Left cardiac atrium (tissue), 4 donors: ENCODE measurements around the gene CTRB2. TPM values are rescaled to one million over a fixed set of nuclear protein-coding genes. Genes with fewer than 3 reads are reported as not detected.
A peak's percentile ranks its signal among the peaks of the same experiment; 100 is the strongest.

Experiments
- ATAC-seq, 2 donors: fragments of 200-7000 bp; cut with Tn5 transposase; one replicate each; pipeline ENCODE4 v1.9.1; 2020; ENCODE audit warnings: mild to moderate bottlenecking in 2 of 2, moderate library complexity in 2 of 2
- DNase-seq: peaks from one replicate; pipeline ENCODE4 v3.0.0-alpha.2; 2020
- intact Hi-C, 2 donors: fragments of 100-400 bp; cut with DNase I; formaldehyde crosslinking; loops; one replicate each; pipeline versions ENCODE4 v1.14.1 to v1.15.1; 2022 to 2023
- long read RNA-seq: library from polyadenylated mRNA; unstranded; transcript quantifications from one replicate; pipeline ENCODE4 v2.0.0, GENCODE V29; 2021
- total RNA-seq, 2 donors: library from RNA; stranded (reverse); fragmentation: NEBNext Ultra II Directional; extraction: Animal tissue kit (Norgen Biotek cat#: 25700); gene quantifications; one replicate each; pipeline ENCODE4 v1.2.1, GENCODE V29; 2021
- donor health status: DM: no; HTN: yes; CAD: no.
- donor health status: DM: no; HTN: yes; CAD: no; lungs with severe emphysema.
- donor health status: DM: yes; HTN: yes; CAD: no.
- donor health status: Dilated cardiomyopathy.

Gene CTRB2
- total RNA-seq, result not detected
- long read RNA-seq, partial matches to known transcripts, result 0 of 1 reads
- long read RNA-seq, other reads (novel, unspliced or antisense), result 0 of 1 reads

DNA sequence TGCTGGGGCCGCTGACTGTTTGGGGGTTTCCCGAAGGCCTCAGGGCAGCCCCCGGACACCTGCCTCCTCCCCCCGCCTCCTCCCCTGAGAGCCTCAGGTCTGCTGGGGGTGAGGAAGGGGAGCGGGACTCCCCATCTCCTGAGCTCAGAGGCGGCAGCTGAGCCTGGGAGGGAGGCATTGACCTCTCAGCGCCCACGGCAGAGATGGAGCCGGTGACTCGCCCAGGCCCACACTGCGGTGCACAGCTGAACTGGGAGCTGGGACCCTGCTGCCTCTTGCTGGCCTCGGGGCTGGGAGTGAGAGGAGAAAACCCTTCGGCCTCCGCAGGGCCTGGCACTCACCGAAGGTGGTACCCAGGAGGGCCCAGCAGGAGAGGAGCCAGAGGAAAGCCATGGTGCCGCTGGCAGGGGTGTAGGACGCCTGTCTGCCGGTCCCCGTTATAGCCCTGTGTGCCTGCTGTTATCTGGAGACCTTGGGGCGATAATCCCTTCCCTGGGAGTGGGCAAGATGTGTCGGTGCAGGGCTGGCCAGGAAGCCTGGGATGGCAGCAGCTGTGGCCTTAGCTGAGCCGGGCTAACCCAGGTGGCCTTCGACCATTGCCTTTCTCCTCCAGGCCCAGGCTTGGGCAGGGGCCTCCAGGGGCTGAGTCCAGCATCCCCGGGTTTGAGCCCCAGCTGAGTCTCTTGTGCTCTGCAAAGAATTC is at the start of gene CTRB2:
TSS of gene CTRB2 (minus strand) at position 413 of the 703 bp plus-strand sequence. CDS start at position 393, 20 bp downstream.
- ATAC-seq (peak; percentile 50), DNase-seq (peak; percentile 18)
- intact Hi-C loops, result loop anchor here in 1 of 2 donors (2.0 to 10.0 kb wide), 2 partner anchors 18 to 198 kb away; no protein-coding TSS in a partner anchor

DNA sequence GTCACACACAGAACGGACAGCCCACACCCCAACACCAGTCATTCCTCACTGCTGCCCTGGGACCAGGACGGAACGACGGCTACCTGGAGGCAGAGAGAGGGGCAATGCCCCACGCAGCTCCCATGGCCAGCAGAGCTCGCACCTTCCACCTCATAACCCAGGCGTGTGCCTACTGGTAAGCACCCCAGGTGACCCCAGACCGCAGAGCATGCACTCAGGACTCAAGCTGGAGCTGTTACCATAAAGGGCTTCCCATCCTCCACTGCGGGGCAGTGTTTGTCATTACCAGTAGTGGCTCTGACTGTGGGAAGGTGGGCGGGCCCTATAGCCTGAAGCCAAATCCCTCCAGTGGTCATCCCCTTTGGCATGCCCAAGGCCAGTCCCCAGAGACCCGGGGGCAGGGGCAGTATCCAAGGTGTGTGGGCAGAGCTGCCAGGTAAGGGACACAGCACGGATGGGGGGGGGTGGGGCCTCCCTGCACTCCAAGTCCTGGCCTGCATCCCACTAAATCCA is 49.2 kb upstream of the CTRB2 start:
- intact Hi-C loops, result loop anchor here in 1 of 2 donors (10.0 kb wide), 1 partner anchor 49 kb away; no protein-coding TSS in a partner anchor
- DNase-seq, result peak; percentile 59
- ATAC-seq, result peak in 1 of 2 donors; percentile 11

DNA sequence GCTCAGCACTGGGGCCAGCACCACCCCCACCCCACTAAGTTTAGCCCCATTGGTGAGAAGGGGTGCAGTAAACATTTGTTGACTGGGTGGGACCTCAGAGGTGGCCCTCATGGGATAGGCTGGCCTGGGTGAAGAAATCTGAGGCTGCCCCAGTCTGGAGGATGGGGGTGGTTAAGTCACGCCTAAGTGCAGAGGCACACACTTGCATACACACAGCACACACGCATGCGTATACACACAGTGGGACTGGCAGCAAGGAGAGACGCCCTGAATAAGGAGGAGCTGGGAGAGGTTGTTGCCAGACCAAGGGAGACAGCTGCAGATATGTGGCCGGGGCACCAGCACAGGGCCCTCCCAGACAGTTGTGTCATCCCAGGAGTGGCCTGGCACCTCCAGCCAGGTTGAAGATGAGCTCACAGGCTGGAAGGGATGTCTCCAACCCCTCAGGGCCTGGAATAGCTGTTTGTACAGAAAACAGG is 47.4 kb upstream of the CTRB2 start:
- intact Hi-C loops, result loop anchor here (5.0 to 10.0 kb wide), 2 partner anchors 50 to 53 kb away; no protein-coding TSS in a partner anchor
- DNase-seq (peak; percentile 52), ATAC-seq (peak in 1 of 2 donors; percentile 24)

DNA sequence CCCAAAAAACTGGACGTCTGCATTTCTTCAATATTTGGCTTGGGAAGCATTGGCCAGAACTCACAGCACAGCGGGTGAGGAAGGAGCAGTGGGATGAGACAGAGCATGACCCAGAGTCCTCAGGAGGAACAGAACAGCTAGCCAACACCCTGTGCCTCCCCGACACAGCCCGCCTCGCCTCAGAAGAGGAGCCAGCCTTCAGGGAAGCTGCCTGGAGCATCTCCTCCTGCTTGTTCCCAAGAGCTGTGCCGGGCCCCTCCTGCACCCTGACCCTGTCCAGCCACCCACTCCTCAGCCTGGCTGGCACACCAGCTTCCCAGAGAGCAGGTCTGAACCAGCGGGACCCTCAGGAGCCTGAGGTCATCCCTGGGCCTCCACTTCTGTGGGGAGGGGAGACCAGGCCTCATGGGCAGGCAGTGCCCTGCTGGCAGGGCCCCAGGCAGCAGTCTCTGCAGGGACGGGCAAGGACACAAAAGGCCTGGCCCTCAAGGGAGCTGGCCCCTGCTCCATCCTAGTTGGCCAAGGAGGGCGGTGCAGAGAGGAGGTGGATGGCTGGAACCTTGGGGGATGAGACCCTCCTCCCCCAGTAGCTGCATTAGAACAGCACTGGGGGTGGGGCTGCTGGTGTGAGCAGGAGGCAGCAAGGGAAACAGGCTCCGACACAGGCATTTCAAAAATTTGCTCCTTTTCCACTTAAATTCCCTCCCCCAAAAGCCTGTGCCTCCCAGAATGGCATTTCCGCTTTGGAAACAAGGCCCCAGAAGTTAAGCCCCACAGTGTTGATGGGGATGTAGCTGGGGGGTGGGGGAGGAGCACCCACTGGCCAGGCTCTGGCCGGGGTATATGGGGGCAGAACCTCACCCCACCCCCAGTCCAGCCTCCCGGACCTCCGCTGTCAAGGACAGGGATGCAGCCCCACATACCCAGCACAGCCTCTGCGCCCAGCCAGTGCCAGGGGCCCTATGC is 46.3 kb upstream of the CTRB2 start:
- DNase-seq, result peak; percentile 39
- intact Hi-C loops, result loop anchor here (5.0 to 10.0 kb wide), 2 partner anchors 52 to 54 kb away; no protein-coding TSS in a partner anchor

DNA sequence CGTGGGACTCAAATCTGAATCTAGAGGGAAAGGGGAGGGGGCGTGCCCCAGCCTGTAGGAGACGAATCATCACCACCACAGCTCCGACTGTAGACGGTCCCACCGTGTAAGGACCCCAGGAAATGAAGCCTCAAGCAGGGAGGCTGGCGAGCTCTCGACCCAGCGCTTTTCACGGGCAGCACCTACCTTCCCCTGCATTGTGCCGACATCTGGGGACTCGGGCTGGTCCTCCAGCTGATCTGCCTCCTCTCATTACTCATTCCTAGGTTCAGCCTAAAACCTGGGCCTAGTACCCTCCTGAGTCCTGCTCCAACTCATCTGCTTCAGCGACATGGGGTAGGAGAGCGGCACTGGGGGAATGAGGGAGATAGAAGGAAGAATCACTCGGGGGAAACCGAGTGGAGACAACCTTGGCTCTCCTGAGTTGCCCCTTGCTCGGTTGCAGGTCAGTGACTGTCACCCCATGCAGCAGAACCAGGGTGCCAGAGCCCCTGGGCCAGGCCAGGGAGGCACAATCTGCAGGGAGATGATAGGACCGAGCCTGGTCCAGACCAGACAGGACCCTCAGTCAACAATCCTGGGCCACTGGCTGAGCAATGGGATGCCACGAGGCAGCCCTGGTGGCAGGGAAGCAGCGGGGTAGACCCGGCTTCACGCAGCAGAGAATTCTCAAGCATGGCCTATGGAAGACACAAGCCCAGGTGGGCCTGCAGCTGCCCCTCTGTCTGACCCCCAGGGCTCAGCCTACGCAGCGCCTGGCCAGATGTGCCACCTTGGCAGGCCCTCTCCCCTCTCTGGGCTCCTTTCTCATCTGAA is 45.3 kb upstream of the CTRB2 start:
- peak; percentile 18 for DNase-seq
- no peak for ATAC-seq
- intact Hi-C loops, result loop anchor here (5.0 to 10.0 kb wide), 2 partner anchors 53 to 55 kb away; no protein-coding TSS in a partner anchor

More for the DNA sequence above, 46.3 kb upstream of the CTRB2 start:
- peak in 1 of 2 donors; percentile 3 for ATAC-seq

DNA sequence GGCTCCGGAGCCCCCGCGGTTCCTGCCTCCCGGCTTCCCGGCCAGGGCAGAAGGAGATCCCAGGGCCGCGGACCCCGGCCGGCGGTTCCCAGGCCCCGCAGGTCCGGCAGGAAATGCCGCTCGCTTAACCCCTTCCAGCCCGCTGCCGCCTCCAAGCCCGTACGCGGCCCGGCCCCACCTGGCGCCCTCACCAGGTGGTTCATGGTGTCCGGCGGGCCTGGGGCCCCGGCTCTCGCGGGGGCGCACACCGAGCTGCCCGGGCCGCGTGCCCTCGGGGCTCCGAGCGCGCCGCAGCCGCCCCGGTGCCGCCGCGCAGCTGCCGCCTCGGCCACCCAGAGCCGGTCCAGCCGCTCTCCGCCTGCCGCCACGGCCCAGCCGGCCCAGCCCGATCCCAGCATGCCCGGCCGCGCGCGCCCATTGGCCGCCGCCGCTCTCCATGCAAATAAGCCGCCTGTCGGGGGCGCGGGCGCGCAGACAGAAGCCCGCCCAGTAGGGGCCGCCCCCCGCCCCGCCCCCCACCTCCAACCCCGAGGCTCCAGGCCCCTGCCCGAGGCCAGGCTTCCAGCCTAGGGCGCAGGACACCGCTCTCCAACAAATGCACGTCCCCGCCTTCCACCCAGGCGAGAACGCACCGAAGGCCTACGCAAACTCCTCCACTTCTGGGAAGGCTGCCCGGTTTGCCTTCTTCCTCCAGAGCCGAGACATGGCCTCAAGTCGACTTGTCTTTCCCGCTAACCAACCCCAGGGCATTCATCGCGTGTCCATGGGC is 44.5 kb upstream of the CTRB2 start, which contains the start of gene BCAR1:
TSS of gene BCAR1 (minus strand) at position 345 of the 769 bp plus-strand sequence. CDS start at position 203, 142 bp downstream.
- peak; percentile 93 for DNase-seq
- intact Hi-C loops, result loop anchor here (5.0 to 10.0 kb wide), 2 partner anchors 53 to 56 kb away; no protein-coding TSS in a partner anchor
- peak; percentile 76 to 85 for ATAC-seq

DNA sequence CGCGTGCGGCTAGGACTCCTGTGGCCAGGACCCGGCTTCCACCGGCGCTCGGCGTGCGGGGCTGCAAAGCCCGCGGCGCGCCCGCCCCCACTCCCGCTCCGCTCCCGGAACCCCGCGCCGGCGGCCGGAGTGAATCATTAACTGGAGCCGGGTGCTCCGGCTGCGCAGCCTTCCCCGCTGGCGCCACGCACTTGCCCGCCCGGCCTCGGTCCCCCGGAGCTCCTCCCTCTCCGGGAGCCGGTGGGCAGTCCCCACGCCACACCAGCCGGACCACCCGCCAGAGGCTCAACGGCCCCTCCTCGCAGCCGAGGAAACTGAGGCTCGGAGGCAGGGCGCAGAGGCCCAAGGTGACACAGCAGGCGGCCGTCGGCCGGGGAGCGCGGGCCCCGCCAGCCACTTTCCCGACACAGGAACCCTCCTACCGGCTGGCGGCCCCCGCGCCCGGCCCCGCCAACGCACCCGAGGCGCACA is 43.9 kb upstream of the CTRB2 start:
- ATAC-seq, result peak; percentile 10 to 11
- DNase-seq, result peak; percentile 54
- intact Hi-C loops, result loop anchor here (5.0 to 10.0 kb wide), 2 partner anchors 54 to 56 kb away; no protein-coding TSS in a partner anchor

DNA sequence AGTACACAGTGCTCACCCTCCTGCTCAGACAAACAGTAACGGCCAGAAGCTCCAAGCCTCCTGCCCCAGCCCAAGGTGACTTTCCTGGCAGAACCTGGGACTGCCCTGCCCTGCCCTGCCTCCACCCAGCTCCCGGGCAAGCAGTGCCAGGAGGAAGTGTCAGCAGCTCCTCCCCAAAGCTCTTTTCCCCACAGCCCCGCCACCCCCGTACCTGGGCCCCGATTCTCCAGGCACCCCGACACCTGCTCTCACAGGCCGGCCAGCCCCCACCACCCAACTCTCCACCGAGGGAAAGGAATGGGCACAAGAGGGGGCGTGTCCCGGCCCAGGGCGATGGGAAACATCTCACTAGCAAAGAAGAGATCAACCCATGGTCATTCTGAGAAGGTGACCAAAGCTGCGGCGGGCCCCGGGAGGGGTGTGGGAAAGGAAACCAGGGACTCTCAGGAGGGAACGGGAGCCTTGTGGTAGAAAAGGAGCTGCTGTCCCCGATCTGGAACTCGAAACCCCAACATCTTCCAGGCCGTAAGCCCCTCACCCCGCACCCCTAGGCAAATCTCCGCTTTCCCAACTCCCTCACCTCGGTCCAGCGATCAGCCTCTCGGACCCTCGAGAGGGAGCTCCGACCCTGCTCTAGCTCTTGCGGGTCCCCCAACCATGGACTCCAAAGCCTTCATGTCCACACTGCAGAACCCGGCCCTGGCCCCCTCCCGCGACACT is 43.3 kb upstream of the CTRB2 start:
- intact Hi-C loops, result loop anchor here (5.0 to 10.0 kb wide), 2 partner anchors 55 to 57 kb away; no protein-coding TSS in a partner anchor
- ATAC-seq, result peak in 1 of 2 donors; percentile 6
- peak; percentile 46 for DNase-seq

DNA sequence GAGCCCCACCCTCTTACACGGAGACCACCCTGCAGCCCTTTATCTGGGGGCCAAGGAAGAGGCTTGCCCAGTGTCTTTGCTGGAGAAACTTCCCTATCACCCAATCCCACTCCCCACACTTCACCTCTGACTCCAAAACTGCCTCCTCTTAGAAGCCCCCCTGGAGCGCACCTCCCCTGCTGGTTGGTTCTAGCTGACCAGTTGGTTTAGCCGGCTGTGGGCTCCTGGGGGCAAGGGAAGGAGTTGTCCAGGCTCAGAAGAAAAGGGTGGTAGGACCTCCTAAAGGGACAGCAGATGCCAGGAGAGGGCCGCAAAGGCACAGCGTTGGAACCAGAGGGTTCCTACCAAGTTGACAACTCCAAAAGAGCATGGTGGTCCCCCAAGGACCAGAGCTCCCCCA is 42.5 kb upstream of the CTRB2 start:
- ATAC-seq, result no peak
- DNase-seq, result no peak
- intact Hi-C loops, result no loop called here

DNA sequence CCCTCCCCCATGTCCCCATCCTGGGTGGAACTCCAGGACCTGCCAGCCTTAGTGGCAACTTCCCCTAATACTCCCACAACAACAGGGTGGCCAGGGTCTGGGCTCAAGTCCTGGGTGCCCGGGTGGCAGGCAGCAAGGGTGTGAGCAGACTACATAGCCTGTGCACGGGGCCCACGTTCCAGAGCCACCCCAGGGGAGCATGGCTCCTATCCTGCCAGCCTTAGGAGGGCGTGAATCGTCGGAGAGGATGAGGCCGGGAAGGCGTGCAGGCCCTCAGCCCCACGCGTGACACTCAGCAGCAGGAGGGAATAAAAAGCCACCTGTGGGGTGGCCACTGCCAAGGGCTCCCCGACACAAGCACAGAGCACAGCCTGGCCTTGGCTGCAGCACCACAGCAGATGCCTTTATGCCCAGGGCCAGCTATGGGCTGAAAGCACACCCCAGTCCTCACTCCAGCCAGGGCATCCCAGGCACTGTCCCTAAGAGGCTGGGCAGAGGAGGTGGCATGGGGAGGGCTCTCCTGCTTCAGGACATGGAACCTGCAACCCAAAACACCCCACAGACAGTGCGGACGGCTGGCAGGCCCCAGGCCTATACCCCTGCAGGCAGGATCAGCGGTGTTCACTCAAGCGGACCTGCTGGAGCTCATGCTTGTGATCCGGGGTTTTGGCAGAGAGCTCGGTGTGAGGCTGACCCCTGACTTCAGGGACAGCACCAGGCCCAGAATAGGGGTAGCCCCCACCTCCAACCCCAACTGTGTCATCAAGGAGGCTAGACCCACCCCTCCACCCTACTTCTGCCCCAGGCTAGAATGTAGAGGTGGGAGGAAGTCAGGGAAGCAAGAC is 41.8 kb upstream of the CTRB2 start:
- ATAC-seq (no peak), DNase-seq (peak; percentile 23)
- intact Hi-C loops, result no loop called here

DNA sequence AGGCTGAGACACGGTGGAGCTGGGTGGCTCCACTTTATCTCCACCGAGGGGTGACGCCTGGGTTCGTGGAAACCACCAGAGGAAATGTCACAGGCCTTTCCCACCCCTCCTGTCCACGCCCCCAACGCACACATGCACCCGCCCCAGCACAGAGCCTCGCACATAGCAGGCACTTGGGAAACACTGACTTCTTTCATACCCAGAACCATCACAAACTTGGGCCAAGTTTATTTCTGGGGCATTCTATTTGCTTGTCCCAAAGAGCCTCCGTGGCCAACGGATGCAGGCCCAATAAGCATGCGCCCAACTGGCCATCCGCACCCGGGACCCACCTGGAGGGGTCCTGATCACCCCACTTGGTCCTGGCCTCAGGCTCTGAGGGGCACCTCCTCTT is 41.2 kb upstream of the CTRB2 start:
- peak; percentile 66 for DNase-seq
- ATAC-seq, result no peak
- intact Hi-C loops, result no loop called here

DNA sequence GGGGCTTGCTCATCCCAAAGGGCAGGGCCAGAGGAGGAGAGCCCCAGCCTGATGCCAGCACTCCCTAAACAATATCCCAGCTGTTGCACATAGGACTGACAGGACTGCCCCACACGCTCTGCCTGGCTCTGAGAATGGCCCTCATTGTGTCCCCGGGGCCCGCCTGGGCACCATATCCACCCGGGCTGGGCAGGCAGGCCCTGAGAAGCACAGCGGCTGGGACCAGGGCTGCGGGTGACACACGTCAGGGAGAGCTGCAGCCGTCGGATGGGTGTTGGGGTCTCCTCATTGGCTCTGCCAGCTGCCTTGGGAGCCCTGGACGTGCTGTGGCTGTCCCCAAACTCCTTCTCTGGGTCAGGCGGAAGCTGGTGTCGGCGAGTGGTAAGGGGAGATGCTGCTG is 40.3 kb upstream of the CTRB2 start:
- DNase-seq (peak; percentile 25), ATAC-seq (no peak)
- intact Hi-C loops, result no loop called here

DNA sequence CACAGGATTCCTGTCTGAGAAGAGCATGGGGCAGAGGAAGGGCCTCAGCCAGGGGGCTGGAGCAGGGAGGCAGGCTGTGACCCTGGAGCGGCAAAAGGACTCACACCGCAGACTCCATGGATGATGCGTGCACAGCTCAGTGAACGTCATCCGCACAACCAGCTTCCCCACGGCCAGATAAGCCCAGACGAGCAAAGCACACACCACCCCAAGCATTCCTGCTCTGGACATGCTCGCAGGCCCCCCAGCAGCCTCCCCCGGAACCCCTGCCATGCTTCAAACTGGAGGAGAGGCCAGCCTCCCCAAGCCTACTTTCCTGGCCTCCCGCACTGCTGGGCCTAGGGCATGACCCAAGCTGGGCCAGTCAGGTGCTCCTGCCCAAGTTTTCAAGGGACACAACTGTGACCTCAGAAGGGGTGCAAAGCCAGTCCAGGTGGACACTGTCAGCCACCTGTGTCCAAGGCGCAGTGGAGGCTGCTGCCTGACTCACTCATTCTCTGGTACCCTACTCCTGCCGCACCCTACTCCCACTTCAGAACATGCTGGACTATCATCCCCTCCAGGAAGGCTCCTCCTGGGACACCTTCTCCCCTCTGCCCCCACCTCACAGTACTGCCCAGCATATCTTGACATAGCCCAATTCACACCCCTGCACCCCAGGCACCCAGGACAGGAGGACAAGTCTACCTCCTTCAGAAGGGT is 39.7 kb upstream of the CTRB2 start:
- intact Hi-C loops, result no loop called here
- DNase-seq (peak; percentile 23), ATAC-seq (no peak)

DNA sequence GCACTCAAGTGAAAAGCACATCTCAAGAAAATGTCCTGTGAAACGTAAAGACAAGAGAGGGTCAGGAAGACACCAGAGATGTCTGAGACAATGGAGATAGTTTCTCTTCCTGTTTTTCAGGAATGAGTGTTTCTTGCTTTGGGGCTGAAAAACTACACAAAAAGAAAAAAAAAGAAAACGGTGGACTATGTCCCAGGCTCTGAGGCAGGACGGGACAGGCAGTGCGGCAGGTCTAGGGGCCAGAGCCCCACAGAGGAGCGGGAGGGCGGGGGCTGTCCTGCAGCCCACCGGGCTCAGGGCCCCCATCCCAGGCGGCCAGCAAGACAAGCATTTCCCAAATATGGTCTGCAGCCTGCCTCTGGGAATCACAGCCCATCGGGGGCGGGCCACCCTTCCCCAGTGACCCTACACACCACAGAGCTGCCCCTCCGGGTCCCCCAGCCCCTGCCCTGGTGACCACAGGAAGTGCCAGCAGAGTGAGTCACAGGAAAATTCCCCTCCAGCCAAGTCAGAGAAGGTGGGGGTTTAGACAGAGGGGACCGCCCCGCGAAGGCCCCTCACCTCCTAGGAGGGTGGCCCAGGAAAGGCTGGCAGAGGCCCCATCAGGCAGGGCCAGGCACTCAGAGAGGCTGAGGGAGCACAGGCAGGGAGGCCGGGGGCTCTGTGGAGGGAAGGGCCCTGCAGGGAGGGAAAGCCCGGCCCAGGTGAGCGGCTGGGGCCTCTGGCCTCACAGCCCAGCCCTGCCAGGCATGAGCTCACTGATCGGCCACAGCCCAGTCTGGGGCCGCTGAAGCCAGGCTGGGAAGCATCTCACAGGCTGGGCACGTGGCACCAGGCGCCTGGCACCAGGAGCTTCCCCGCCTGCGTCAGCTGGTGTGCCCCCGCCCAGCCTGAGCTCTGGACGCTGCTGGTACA is 38.1 kb upstream of the CTRB2 start:
- ATAC-seq (peak; percentile 79 to 81), DNase-seq (peak; percentile 89)
- intact Hi-C loops, result no loop called here
